HG03175 (cell line): ENCODE results near the gene DYNC2LI1.

Experiments used
- ATAC-seq: cut with Tn5 transposase; IDR thresholded peaks from one replicate; pipeline ENCODE4 v1.9.1; 2021; ENCODE audit warnings: mild to moderate bottlenecking, moderate library complexity; ENCODE audit not compliant: unreplicated experiment

The DYNC2LI1 gene

GRCh38 chr2:43812006-43812405 is 38.2 kb downstream of the DYNC2LI1 start:
- ATAC-seq = no peak

- no peak for ATAC-seq
These were observed 39.1 kb downstream of the DYNC2LI1 start for GRCh38 chr2:43812947-43813346.

- no peak for ATAC-seq
These were observed 40.9 kb downstream of the DYNC2LI1 start for GRCh38 chr2:43814711-43815110.

- no peak for ATAC-seq
These were observed 44.9 kb downstream of the DYNC2LI1 start for GRCh38 chr2:43818761-43819160.

GRCh38 chr2:43819491-43820163 is 45.8 kb downstream of the DYNC2LI1 start:
- ATAC-seq = no peak

GRCh38 chr2:43822839-43823238 is 49.0 kb downstream of the DYNC2LI1 start:
- no peak for ATAC-seq

GRCh38 chr2:43823751-43824150 is 49.9 kb downstream of the DYNC2LI1 start:
- ATAC-seq = no peak

- no peak for ATAC-seq
These were observed 50.7 kb downstream of the DYNC2LI1 start for GRCh38 chr2:43824512-43824911.

- no peak for ATAC-seq
These were observed 51.2 kb downstream of the DYNC2LI1 start for GRCh38 chr2:43824951-43825493.

- no peak for ATAC-seq
These were observed 52.0 kb downstream of the DYNC2LI1 start for GRCh38 chr2:43825841-43826240.

GRCh38 chr2:43826305-43827250 is 52.7 kb downstream of the DYNC2LI1 start:
- no peak for ATAC-seq

GRCh38 chr2:43831543-43832294 is 57.9 kb downstream of the DYNC2LI1 start:
- no peak for ATAC-seq

- no peak for ATAC-seq
These were observed 58.6 kb downstream of the DYNC2LI1 start for GRCh38 chr2:43832457-43832856.

- ATAC-seq = no peak
These were observed 63.2 kb downstream of the DYNC2LI1 start for GRCh38 chr2:43837033-43837432.

- no peak for ATAC-seq
These were observed 64.2 kb downstream of the DYNC2LI1 start for GRCh38 chr2:43837831-43838559.

GRCh38 chr2:43838560-43839267 is 64.9 kb downstream of the DYNC2LI1 start, which contains the start of the genes ABCG5 and ABCG8:
ABCG5 (minus strand) TSS chr2:43838839; CDS start chr2:43838679, 160 bp downstream.
ABCG8 (plus strand) TSS chr2:43838971; CDS start chr2:43839054, 83 bp downstream.
- ATAC-seq = no peak

- ATAC-seq = no peak
These were observed 66.1 kb downstream of the DYNC2LI1 start for GRCh38 chr2:43839776-43840564.

- no peak for ATAC-seq
These were observed 67.1 kb downstream of the DYNC2LI1 start for GRCh38 chr2:43840965-43841364.
